ENCODE data around the gene COMMD3.
A peak's percentile ranks its signal among the peaks of the same experiment; 100 is the strongest.

Gene COMMD3

GRCh38 chr10:22326145-22326702, 10.0 kb downstream of the COMMD3 start:
- ChIA-PET CTCF (no interaction called here), POLR2A (no interaction called here)
- DNase-seq (ENCODE audit: extremely low spot score) = no peak
- no peak for TF ChIP-seq CTCF (IDR thresholded peaks at IDR 0.05; ENCODE audit: control extremely low read depth, extremely low read depth, low read depth, missing control alignments)

- TF ChIP-seq CTCF (IDR thresholded peaks at IDR 0.05; ENCODE audit: control extremely low read depth, extremely low read depth, low read depth, missing control alignments) = no peak
- DNase-seq (ENCODE audit: extremely low spot score) = no peak
- ChIA-PET POLR2A (no interaction called here), CTCF (no interaction called here)
These were observed 13.0 kb downstream of the COMMD3 start for GRCh38 chr10:22329150-22329549.

GRCh38 chr10:22332116-22332692, 16.0 kb downstream of the COMMD3 start:
- POLR2A ChIA-PET = no interaction called here
- DNase-seq (ENCODE audit: extremely low spot score) = no peak
- TF ChIP-seq CTCF (IDR thresholded peaks at IDR 0.05; ENCODE audit: control extremely low read depth, extremely low read depth, low read depth, missing control alignments) = no peak
- CTCF ChIA-PET = no interaction called here

- CTCF ChIA-PET = no interaction called here
- POLR2A ChIA-PET = no interaction called here
- DNase-seq (ENCODE audit: extremely low spot score) = peak; percentile 17
- no peak for TF ChIP-seq CTCF (IDR thresholded peaks at IDR 0.05; ENCODE audit: control extremely low read depth, extremely low read depth, low read depth, missing control alignments)
These were observed 17.2 kb downstream of the COMMD3 start for GRCh38 chr10:22333167-22333974.

GRCh38 chr10:22333975-22334282, 17.7 kb downstream of the COMMD3 start:
- DNase-seq (ENCODE audit: extremely low spot score) = no peak
- POLR2A ChIA-PET = no interaction called here
- TF ChIP-seq CTCF (IDR thresholded peaks at IDR 0.05; ENCODE audit: control extremely low read depth, extremely low read depth, low read depth, missing control alignments) = no peak
- CTCF ChIA-PET = no interaction called here

GRCh38 chr10:22334414-22335172, 18.4 kb downstream of the COMMD3 start:
- CTCF ChIA-PET = interaction anchor here (1.0 kb wide), 1 partner anchor 9 kb away, joined by 3 read pairs; no protein-coding TSS in a partner anchor
- no peak for DNase-seq (ENCODE audit: extremely low spot score)
- POLR2A ChIA-PET = no interaction called here
- TF ChIP-seq CTCF (IDR thresholded peaks at IDR 0.05; ENCODE audit: control extremely low read depth, extremely low read depth, low read depth, missing control alignments) = no peak

Measured in GM10248 (cell line).